T-helper 17 cell (primary cell): Measurements from ENCODE around the gene DENND1A. TPM values are rescaled to one million over a fixed set of nuclear protein-coding genes. Genes with fewer than 3 reads are reported as not detected.

ENCODE experiments used
- ATAC-seq: fragments of 150-1000 bp; cut with Tn5 transposase; 2 replicates; pipeline ENCODE4 v1.10.0; 2021; ENCODE audit warnings: mild to moderate bottlenecking, moderate library complexity
- DNase-seq, 3 donors: peaks; one replicate each; pipeline versions ENCODE4 v3.0.0 to v3.0.0-alpha.2; 2020 to 2021
- H3K9me3 ChIP-seq: one replicate; pipeline ENCODE4 v1.7.0; 2013; ENCODE audit warnings: low read length, mild to moderate bottlenecking; ENCODE audit not compliant: control insufficient read depth, poor library complexity, severe bottlenecking
- H3K27ac Mint-ChIP-seq: one replicate; pipeline ENCODE4 v1.8.0; 2022; ENCODE audit warnings: mild to moderate bottlenecking, moderate library complexity, mixed read lengths
- H3K27me3 Mint-ChIP-seq: one replicate; pipeline ENCODE4 v1.8.0; 2022; ENCODE audit warnings: mixed read lengths
- H3K36me3 Mint-ChIP-seq: one replicate; pipeline ENCODE4 v1.8.0; 2022; ENCODE audit warnings: low read depth, mixed read lengths
- H3K4me1 Mint-ChIP-seq: one replicate; pipeline ENCODE4 v1.8.0; 2022; ENCODE audit warnings: mild to moderate bottlenecking, mixed read lengths
- H3K4me3 Mint-ChIP-seq: one replicate; pipeline ENCODE4 v1.8.0; 2022; ENCODE audit warnings: mild to moderate bottlenecking, moderate library complexity, mixed read lengths
- total RNA-seq, 4 donors: library from RNA in 2 of 4; stranded (reverse) in 2 of 4; gene quantifications; one replicate each; pipeline ENCODE4 v1.2.3 and lab custom pipeline; 2022 to 2026

The DENND1A gene
- total RNA-seq, 2 donors from 2014 or later, result 19.9 to 21.1 TPM

DNA sequence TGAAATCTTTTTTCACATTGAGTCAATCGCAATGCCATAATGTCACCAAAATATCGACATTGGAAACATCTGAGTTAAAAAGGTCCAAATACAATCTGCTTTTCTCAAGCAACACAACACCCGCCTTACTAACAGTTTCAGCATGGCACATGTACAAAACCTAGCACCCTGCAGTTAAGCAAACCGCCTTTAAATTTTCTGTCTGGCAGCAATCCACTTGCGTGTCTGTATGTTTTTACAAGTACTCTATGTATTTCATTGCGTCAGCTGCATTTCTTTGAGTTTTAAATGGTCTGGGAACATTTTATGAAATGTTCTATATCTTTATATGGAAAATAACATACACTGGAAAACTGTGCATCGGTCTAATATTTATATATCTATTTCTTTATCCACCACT, 134.6 kb downstream of the DENND1A start:
- Mint-ChIP-seq H3K4me3 (no peak overlapping the region), H3K27ac (no peak overlapping the region), H3K27me3 (no peaks in the 10 kb centered on the region), H3K4me1 (peaks cover 6% of the 10 kb centered on the region), H3K36me3 (peaks cover 5% of the 10 kb centered on the region)
- ATAC-seq (no peak), DNase-seq (no peak)
- H3K9me3 ChIP-seq, result no peaks in the 10 kb centered on the region

DNA sequence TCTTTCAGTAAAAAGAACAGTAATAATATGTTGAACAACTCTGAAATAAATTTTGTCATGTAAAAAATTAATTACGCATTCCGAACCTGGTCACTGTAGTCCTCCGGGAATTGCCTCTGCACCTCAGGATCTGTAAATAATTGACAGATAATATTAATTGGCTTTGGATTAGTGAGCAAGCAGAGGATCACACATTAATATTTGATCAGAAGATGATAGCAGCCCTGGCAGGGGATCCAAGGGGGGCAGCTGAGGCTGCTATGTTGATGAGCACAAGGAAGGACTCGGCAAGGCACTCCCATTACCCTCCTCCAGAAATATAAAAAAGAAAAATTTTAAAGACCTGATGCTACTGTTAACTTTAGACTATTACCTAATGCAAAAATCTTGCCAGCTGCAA, 137.4 kb downstream of the DENND1A start:
- no peak for ATAC-seq
- H3K27me3 Mint-ChIP-seq, result no peaks in the 10 kb centered on the region
- DNase-seq, result no peak
- H3K27ac Mint-ChIP-seq, result no peak overlapping the region
- peaks cover 6% of the 10 kb centered on the region for H3K4me1 Mint-ChIP-seq
- H3K36me3 Mint-ChIP-seq, result peaks cover 5% of the 10 kb centered on the region
- no peaks in the 10 kb centered on the region for H3K9me3 ChIP-seq
- no peak overlapping the region for H3K4me3 Mint-ChIP-seq

DNA sequence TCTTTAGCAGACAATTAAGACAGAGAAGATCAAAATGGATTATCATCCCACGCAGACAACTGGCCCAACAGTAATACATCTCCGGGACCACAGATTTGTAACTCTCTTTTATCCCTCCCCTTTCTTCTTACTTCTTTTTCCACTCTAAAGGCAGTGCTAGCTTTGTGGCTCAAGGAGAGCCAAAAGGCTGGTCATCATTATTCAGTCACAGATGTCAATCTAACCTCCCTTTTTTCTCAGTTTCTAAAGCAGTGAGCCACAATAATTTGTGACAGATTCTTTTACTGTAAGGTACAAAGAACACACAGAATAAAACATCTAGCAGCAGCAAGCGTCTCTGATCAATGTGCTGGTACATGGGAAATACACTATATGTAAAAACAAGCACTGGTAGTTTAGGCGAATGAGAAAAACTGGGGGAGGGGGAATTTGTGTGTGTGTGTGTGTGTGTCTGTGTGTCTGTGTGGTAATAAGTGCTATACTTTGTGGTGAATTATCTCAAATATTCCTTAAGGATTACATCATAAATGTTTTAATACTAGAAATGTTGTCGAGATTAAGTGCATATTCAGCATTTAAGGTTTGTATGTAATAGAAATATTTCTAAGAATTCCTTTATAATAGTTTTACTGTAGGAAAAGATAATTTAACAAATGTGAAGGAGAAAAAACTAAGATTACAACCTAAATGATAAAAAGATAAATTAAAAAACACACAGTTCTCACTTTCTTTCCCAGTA, 140.2 kb downstream of the DENND1A start:
- Mint-ChIP-seq H3K27ac (no peak overlapping the region), H3K27me3 (no peaks in the 10 kb centered on the region), H3K36me3 (peaks cover 5% of the 10 kb centered on the region), H3K4me3 (no peak overlapping the region), H3K4me1 (no peaks in the 10 kb centered on the region)
- no peak for ATAC-seq
- H3K9me3 ChIP-seq, result no peaks in the 10 kb centered on the region
- no peak for DNase-seq

DNA sequence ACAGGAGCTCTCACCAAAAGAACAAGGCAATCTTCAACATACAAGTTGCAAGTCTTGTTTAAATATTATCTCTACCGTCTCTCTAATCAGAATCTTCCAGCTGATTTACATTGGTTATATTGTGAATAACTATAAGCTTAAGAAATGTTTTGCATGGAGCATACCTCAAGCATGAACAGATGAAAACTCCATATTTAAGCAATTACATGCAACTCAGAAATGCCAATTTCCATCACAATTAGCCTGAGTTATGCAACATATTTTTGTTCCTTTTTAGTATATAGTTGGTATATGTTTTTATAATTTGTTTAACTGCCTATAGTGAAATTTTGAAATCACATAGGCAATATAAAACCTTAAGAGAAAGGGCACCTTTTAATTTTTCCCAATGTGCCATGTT, 142.5 kb downstream of the DENND1A start:
- Mint-ChIP-seq H3K4me1 (no peaks in the 10 kb centered on the region), H3K4me3 (no peak overlapping the region), H3K27me3 (no peaks in the 10 kb centered on the region), H3K36me3 (peaks cover 7% of the 10 kb centered on the region), H3K27ac (no peak overlapping the region)
- H3K9me3 ChIP-seq, result no peaks in the 10 kb centered on the region
- DNase-seq, result no peak
- no peak for ATAC-seq

DNA sequence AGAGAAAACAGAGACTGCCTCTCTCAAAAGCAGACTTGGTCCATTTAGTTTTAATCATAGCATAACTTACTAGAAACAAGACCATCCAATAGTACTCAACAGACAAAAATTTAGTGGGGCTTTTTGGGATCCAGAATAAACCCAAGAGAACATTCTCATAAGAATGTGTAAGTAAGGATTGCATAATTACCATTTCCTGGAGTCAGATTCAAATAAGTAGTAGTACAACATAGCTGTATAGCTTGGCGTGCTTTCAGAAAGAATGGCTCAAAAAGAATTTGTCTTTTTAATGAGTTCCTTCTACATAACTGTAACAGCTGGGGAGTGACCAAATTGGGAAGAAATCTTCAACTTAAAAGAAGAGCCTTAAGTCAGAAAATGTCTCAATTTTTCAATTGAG, 145.4 kb downstream of the DENND1A start:
- no peaks in the 10 kb centered on the region for H3K9me3 ChIP-seq
- Mint-ChIP-seq H3K36me3 (peaks cover 2% of the 10 kb centered on the region), H3K27ac (no peak overlapping the region), H3K4me1 (no peaks in the 10 kb centered on the region), H3K4me3 (no peak overlapping the region), H3K27me3 (no peaks in the 10 kb centered on the region)
- DNase-seq, result no peak
- ATAC-seq, result no peak

DNA sequence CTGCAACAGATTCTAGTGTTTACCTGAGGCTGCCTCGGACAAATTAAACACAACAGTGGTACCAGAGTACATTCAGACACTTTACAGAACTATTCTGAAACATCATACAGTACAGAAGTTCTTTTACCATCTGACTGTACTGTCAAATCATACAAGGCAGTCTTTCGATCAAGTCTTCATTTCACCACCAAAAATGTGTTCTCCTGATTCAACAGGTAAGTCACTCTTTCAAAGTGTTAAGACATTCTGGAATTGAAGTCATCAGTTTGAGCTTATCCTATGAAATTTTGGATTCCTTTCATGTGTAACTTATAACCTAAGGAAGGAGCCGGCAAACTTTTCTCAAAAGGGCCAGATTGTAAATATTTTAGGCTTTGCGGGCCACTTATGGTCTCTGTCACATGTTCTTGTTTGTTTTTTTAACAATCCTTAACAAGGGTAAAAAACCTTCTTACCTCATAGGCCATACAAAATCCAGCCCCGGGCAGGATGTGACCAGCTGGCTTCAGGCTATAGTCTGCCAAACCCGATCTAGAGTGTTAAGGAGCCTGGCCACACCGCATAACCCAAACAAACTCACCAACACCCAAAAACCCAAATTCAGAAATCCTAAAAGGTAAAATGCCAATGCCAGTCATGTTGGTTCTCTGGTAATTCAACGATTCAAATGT, 151.6 kb downstream of the DENND1A start:
- H3K4me1 Mint-ChIP-seq, result peaks cover 9% of the 10 kb centered on the region
- H3K27me3 Mint-ChIP-seq, result no peaks in the 10 kb centered on the region
- no peak overlapping the region for H3K4me3 Mint-ChIP-seq
- H3K36me3 Mint-ChIP-seq, result peaks cover 3% of the 10 kb centered on the region
- DNase-seq (no peak), ATAC-seq (no peak)
- H3K27ac Mint-ChIP-seq, result no peak overlapping the region
- no peaks in the 10 kb centered on the region for H3K9me3 ChIP-seq

DNA sequence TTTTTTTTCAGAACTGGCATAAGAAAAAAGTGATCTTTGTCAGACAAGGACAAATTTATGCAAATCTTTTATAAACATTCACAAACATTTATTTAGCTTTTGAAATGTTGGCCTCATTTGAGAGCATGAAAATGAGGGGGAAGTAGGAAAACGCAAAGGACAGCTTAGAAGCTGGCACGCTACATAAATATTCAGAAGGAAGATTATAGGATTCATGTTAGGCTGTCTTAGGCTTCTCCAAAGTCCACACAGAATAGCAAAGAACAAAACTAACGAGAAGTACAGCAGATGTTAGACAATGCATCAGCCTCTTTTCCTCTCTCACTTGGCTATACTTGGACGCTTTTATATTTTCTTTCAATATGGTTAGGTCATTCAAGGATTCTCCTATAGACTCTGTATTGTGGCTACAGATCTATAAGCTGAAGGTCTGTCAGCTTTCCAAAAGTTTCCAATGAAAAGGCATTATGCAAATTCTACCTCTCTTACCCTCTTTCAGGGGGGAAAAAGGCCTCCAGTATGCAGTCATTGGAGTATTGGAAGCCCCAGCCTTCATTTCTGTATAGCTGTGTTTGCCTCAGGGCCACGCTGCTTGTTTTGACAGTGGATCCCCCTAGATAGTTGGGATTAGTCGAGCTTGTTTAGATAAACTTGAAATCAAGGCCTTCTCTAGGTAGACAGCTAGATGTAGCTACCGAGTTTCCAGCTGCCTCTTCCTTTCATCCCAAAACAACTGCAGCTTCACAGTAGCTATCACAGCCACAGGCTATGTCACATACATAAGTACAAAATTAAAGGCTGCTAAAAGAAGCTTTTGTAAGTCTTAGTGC, 153.0 kb downstream of the DENND1A start:
- DNase-seq, result no peak
- ATAC-seq, result no peak
- no peaks in the 10 kb centered on the region for H3K27me3 Mint-ChIP-seq
- no peaks in the 10 kb centered on the region for H3K9me3 ChIP-seq
- no peak overlapping the region for H3K27ac Mint-ChIP-seq
- H3K4me3 Mint-ChIP-seq, result no peak overlapping the region
- peaks cover 3% of the 10 kb centered on the region for H3K36me3 Mint-ChIP-seq
- peaks cover 9% of the 10 kb centered on the region for H3K4me1 Mint-ChIP-seq

DNA sequence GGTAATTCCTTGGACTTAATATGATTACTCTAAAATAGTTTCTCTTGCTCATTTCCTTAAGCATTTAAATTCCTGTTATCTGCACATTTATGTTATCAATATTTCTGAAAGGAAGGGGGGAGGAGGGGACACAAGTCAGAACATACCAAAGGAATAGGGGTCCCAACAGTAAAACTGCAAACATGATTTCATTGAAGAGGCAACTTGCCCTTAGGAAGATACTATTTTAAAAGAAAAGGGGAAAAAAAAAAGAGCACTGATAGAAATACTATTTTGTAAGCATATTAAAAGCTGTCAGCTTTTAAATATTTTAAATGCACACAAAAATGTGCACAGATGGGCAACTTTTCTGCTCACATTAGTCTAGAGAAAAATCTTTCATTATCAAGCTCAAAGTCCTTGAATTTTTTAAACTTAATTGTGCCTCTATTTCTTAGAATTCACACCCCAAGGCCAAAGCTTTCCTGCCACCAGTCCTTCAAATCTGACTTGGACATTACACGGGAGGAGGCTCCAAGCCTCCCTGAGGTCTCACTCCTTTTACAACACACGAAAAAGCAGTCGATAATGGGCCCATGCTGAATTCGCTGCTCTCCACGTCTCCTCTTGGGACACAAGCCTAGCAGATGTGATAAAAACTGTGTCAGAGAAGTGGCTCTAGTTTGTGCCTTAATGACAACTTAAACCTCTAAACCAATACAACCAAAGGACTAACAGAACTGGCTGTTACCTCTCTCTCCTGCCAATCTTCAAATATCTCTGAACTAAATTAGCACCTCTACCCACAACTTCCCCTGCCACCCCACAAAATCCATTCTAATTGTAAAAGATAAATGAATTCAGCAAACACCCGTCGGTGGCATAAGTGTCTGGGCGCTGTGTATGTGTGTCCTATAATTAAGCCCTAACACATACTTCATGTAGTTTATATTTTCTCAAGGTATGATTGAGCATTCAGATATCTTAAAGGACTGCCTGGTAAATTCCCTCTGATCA, 154.3 kb downstream of the DENND1A start:
- no peaks in the 10 kb centered on the region for H3K9me3 ChIP-seq
- Mint-ChIP-seq H3K4me3 (no peak overlapping the region), H3K36me3 (peaks cover 3% of the 10 kb centered on the region), H3K27ac (no peak overlapping the region), H3K27me3 (no peaks in the 10 kb centered on the region), H3K4me1 (peaks cover 11% of the 10 kb centered on the region)
- DNase-seq (no peak), ATAC-seq (no peak)

DNA sequence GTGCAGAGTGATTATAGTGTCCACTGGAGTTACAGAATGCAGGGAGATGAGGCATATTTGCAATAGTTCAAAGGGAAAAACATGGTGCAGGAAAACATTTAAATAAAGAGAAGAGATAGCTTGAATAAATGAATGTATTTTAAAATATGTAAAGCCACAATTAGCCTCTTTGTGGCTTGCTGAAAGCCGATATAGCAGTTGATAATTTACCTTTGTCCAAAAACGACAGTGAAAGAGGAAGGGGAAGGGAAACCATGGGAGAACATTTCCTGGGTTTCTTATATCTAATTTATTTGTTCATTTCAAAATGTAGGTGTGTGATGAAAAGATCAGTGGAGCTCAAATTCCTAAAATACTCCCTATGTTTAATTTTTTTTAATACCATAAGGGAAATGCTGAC, 156.1 kb downstream of the DENND1A start:
- H3K4me1 Mint-ChIP-seq, result peaks cover 13% of the 10 kb centered on the region
- no peak overlapping the region for H3K4me3 Mint-ChIP-seq
- H3K36me3 Mint-ChIP-seq, result peaks cover 5% of the 10 kb centered on the region
- no peaks in the 10 kb centered on the region for H3K9me3 ChIP-seq
- no peak overlapping the region for H3K27ac Mint-ChIP-seq
- DNase-seq, result no peak
- no peak for ATAC-seq
- no peaks in the 10 kb centered on the region for H3K27me3 Mint-ChIP-seq

DNA sequence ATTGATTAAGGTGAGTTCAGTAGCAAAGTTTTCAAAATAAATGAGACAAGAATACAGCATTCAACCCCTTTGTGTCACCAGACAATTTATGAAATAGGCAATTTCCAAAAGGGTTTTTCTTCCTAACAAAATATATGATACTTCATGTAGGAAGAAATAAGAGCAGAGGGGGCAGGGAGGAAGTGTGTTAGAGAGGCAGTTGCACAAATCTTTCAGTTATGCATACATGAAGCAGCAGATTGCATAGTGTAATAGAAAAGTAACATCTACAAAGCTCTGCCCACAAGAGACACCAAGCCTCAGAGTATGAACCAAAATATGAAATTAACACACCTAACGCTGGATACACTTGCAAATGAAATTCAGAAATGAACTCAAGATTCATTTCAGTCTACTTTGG, 157.0 kb downstream of the DENND1A start:
- no peak overlapping the region for H3K27ac Mint-ChIP-seq
- no peak overlapping the region for H3K4me3 Mint-ChIP-seq
- no peak for ATAC-seq

DNA sequence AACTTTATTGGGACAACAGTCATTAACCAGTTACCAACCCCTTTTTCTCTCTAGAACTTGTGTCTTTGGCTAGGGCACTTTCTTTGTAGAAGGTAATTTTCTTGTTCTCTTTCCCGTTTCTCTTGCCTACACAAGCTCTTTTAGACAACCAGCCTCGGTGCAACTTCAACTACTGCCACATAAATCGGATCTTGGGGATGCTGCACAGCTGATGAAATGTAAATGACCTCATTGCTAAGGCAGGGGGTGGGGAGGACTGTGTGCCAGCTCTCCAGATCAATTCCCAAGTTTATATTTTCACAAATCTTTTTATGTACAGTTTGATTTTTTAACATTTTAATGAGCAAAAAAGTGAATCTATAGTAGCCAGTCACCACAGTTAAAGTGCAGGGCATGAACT, 157.6 kb downstream of the DENND1A start:
- no peak overlapping the region for H3K27ac Mint-ChIP-seq

More for the DNA sequence above, 157.0 kb downstream of the DENND1A start:
- peaks cover 5% of the 10 kb centered on the region for H3K36me3 Mint-ChIP-seq
- H3K9me3 ChIP-seq, result no peaks in the 10 kb centered on the region
- no peak for DNase-seq
- no peaks in the 10 kb centered on the region for H3K27me3 Mint-ChIP-seq
- peaks cover 13% of the 10 kb centered on the region for H3K4me1 Mint-ChIP-seq

DNA sequence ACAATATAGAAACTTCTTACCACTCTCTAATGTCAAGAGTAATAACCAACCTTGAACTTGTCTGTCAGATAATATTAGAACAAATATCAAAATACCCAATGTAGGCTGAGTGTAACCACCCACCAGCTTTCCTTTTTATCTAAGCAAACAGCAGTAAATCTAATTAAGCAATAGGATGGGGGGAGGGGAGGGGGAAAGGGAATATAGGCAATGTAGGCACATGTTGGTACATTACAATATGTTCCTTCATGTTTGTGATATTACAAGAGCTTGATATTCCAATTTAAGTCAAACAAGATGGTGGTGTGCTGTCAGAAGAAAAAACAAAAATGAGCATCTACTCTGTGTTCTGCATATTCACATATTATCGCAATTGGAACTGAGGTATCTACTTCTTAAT, 158.2 kb downstream of the DENND1A start:
- H3K9me3 ChIP-seq, result no peaks in the 10 kb centered on the region
- peaks cover 5% of the 10 kb centered on the region for H3K36me3 Mint-ChIP-seq
- no peak overlapping the region for H3K27ac Mint-ChIP-seq
- DNase-seq (no peak), ATAC-seq (no peak)
- no peak overlapping the region for H3K4me3 Mint-ChIP-seq
- peaks cover 11% of the 10 kb centered on the region for H3K4me1 Mint-ChIP-seq
- H3K27me3 Mint-ChIP-seq, result no peaks in the 10 kb centered on the region

More for the DNA sequence above, 157.6 kb downstream of the DENND1A start:
- DNase-seq, result no peak
- no peak for ATAC-seq
- no peaks in the 10 kb centered on the region for H3K9me3 ChIP-seq
- peaks cover 13% of the 10 kb centered on the region for H3K4me1 Mint-ChIP-seq
- peaks cover 5% of the 10 kb centered on the region for H3K36me3 Mint-ChIP-seq
- no peaks in the 10 kb centered on the region for H3K27me3 Mint-ChIP-seq
- no peak overlapping the region for H3K4me3 Mint-ChIP-seq
